ENCODE results near the gene FOXE3. TPM values are rescaled to one million over a fixed set of nuclear protein-coding genes. Genes with fewer than 3 reads are reported as not detected.

FOXE3 gene
- total RNA-seq, 1 donor from 2014 or later = not detected

DNA sequence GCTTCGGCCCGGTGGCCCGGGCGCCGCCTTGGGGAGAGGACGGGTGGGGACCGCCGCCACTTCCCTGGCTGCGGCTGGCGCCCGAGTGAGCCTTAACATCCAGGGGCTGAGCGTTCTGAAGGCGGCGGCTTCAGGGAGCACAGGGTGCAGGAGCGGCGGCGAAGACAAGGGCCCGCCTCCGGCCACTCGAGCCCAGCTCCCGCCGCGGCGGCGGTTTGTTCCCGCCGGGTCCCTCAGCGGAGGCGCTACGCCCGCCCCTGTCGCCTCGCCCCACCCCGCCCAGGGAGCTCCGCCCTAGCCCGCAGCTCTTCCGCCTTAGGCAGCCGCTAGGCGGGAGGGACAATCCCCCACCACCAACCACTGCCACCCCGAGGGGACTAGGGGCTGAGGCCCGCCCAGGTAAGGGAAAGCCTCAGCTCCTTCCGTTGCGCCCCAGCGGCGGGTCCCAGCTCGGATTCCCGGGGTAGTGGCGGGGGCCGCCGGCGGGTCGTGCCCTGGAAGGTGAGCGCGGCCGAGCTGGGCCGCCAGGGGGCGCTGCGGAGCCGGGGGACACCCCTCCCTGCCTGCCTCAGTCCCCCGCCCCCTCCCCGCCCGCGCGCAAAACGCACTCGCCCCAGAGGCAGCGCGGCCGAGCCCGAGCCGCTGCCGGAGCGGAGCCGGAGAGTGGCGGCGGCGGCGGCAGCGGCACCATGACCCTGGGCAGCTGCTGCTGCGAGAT, 21.5 kb downstream of the FOXE3 start, which contains the start of gene FOXD2:
Gene FOXD2 (plus strand): TSS at position 598 of the 718 bp plus-strand sequence. CDS start 92 bp downstream, at position 690.
- H3K27me3 ChIP-seq = no peaks in the 10 kb centered on the region
- peak within 1 kb of the TSS; percentile 94 to 95 for H3K27ac ChIP-seq
- no peaks in the 10 kb centered on the region for H3K9me3 ChIP-seq
- intact Hi-C loops (cut with DNase I) = loop anchor here (1.0 to 5.0 kb wide), 11 partner anchors 71 to 765 kb away; partner anchors contain the start of genes CMPK1, PDZK1IP1, STIL and TRABD2B
- no peaks in the 10 kb centered on the region for H3K36me3 ChIP-seq
- peaks cover 7 to 35% of the 10 kb centered on the region in 2 donors for H3K4me1 ChIP-seq
- peak; percentile 51 to 93 for DNase-seq (ENCODE audit: low spot score in 2 of 2)
- TF ChIP-seq CTCF (IDR thresholded peaks at IDR 0.05) = peak; percentile 90 to 99 (median 97)
- H3K4me3 ChIP-seq = peak within 1 kb of the TSS; percentile 76 to 78

DNA sequence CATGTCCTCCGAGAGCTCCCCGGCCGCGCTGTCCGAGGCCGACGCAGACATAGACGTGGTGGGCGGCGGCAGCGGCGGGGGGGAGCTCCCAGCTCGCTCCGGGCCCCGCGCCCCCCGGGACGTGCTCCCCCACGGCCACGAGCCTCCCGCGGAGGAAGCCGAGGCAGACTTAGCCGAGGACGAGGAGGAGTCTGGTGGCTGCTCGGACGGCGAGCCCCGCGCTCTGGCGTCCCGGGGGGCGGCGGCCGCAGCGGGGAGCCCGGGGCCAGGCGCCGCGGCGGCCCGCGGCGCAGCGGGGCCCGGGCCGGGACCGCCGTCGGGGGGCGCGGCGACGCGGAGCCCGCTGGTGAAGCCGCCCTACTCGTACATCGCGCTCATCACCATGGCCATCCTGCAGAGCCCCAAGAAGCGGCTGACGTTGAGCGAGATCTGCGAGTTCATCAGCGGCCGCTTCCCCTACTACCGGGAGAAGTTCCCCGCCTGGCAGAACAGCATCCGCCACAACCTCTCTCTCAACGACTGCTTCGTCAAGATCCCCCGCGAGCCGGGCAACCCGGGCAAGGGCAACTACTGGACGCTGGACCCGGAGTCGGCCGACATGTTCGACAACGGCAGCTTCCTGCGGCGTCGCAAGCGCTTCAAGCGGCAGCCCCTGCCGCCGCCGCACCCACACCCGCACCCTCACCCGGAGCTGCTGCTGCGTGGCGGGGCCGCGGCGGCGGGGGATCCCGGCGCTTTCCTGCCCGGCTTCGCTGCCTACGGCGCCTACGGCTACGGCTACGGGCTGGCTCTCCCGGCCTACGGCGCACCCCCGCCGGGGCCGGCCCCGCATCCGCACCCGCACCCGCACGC, 22.3 kb downstream of the FOXE3 start:
- Histone ChIP-seq H3K9me3 (no peaks in the 10 kb centered on the region), H3K4me1 (peaks cover 3 to 32% of the 10 kb centered on the region in 2 donors), H3K36me3 (no peaks in the 10 kb centered on the region), H3K4me3 (peak overlapping the region; percentile 76 to 78), H3K27me3 (no peaks in the 10 kb centered on the region), H3K27ac (peak overlapping the region; percentile 94 to 95)
- peak in 1 of 2 donors; percentile 68 for DNase-seq (ENCODE audit: low spot score in 2 of 2)
- TF ChIP-seq CTCF (IDR thresholded peaks at IDR 0.05) = no peak
- intact Hi-C loops (cut with DNase I) = loop anchor here (5.0 kb wide), 6 partner anchors 84 to 764 kb away; partner anchors contain the start of genes CMPK1, PDZK1IP1, STIL and TRABD2B

- DNase-seq (ENCODE audit: low spot score in 2 of 2) = peak in 1 of 2 donors; percentile 70
- Histone ChIP-seq H3K4me1 (peaks cover 3 to 24% of the 10 kb centered on the region in 2 donors), H3K36me3 (no peaks in the 10 kb centered on the region), H3K4me3 (peak overlapping the region; percentile 76 to 78), H3K27ac (peak overlapping the region; percentile 45 to 95), H3K27me3 (no peaks in the 10 kb centered on the region), H3K9me3 (no peaks in the 10 kb centered on the region)
- intact Hi-C loops (cut with DNase I) = loop anchor here (5.0 kb wide), 6 partner anchors 83 to 763 kb away; partner anchors contain the start of genes CMPK1, PDZK1IP1, STIL and TRABD2B
- TF ChIP-seq CTCF (IDR thresholded peaks at IDR 0.05) = no peak
Observed at GRCh38 chr1:47439017-47439818, 23.1 kb downstream of the FOXE3 start.

GRCh38 chr1:47439819-47440598, 23.9 kb downstream of the FOXE3 start:
- no peak for TF ChIP-seq CTCF (IDR thresholded peaks at IDR 0.05)
- Histone ChIP-seq H3K36me3 (no peaks in the 10 kb centered on the region), H3K27ac (peak overlapping the region in 1 of 2 donors; percentile 95), H3K4me3 (peak overlapping the region; percentile 76 to 78), H3K9me3 (no peaks in the 10 kb centered on the region), H3K4me1 (peaks cover 0 to 18% of the 10 kb centered on the region in 2 donors), H3K27me3 (no peaks in the 10 kb centered on the region)
- no peak for DNase-seq (ENCODE audit: low spot score in 2 of 2)
- intact Hi-C loops (cut with DNase I) = loop anchor here (5.0 kb wide), 6 partner anchors 82 to 762 kb away; partner anchors contain the start of genes CMPK1, PDZK1IP1, STIL and TRABD2B
